ENCODE data around the gene ENTREP1.
"Not testable (repeated sequence)": the region's sequence is repeated elsewhere in the genome, so short reads cannot be mapped to it uniquely, and the experiment has no call there.

Gene ENTREP1, protein sequence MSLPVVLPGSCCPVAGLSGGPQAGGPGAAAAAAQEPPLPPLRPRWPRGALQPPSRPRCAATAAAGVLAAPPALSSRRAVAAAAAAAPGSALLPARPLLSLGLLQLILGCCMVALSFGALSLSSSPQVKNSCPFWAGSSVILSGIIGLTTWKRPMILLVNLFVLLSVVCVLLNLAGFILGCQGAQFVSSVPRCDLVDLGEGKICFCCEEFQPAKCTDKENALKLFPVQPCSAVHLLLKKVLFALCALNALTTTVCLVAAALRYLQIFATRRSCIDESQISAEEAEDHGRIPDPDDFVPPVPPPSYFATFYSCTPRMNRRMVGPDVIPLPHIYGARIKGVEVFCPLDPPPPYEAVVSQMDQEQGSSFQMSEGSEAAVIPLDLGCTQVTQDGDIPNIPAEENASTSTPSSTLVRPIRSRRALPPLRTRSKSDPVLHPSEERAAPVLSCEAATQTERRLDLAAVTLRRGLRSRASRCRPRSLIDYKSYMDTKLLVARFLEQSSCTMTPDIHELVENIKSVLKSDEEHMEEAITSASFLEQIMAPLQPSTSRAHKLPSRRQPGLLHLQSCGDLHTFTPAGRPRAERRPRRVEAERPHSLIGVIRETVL

DNA sequence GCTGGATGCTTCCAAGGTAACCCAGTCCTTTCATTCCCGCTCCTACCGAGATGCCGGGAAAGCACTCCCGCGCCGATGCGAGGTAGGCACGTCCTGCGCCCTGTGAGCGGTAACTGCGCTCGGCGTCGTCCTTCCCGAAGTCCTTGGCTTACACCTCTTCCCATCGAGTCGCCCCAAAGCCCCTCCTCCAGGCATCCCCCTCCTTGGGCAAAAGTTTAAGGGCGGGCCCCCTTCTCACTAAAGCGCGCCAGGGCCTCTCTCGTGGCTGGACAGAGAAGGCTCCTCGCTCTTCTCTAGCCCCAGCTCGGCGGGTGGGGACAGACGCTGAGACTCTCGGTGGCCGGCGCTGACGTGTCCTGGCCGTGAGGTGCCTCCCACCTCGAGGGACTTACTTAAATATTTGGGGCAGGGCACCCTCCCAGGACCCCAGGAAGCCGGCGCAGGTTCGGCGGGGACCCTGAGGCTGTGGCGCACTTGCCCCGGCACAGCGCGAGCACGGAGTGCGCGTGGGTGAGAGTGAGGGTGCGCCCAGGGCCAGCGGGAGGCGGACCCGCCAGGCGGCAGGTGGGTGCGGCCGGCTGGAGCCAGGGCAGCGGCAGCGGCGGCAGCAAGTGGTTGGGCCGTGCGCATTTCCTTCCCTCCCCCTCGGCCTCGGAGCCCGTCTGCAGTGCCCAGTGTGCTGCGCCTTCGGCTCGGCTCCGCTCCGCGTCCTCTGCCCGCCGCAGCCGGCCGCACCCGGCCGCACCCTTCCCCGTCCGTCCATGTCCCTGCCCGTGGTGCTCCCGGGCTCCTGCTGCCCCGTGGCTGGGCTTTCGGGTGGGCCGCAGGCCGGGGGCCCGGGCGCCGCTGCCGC, at the start of gene ENTREP1:
Gene ENTREP1 (plus strand): TSS at position 667 of the 853 bp plus-strand sequence. CDS start 95 bp downstream, at position 762.
- peak; percentile 21 for DNase-seq

DNA sequence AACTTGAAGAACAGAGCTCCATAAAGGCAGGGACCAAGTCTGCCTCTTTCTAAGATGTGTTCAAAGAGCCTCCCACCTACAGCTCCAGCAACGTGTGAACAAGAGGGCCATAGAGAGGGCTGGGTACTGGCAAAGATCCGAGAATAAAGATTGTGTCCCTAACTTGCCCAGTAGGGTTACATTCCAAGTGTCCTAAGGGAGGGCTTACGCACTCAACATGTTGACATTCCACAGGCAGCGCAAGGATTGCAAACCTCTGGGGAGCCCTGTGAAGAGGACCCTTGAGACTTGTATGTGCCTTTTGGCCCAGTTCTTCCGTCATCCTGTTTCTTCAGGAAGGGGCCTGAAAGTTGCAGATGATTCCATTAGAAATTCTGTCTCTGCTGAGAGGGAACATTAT, 48.2 kb upstream of the ENTREP1 start:
- DNase-seq, result no peak

DNA sequence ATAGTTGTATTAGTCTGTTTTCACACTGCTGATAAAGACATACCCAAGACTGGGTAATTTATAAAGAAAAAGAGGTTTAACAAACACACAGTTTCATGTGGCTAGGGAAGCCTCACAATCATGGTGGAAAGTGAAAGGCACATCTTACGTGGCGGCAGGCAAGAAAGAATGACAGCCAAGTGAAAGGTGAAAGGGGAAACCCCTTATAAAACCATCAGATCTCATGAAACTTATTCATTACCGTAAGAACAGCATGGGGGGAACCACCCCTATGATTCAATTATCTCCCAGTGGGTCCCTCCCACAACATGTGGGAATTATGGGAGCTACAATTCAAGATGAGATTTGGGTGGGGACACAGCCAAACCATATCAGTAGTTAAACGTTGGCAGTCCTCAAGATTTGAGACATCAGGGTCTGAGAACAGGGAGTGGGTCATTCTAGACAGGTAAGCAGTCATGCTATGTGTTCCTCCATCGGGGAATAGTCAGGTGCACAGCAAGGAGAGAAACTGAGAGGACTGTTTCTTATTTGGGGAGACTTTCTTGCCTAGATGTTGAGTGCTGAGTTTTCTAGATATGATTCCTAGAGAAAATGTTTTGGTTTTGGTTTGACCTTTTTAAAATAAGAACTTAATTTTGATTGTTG, 45.8 kb upstream of the ENTREP1 start:
- DNase-seq, result no peak

DNA sequence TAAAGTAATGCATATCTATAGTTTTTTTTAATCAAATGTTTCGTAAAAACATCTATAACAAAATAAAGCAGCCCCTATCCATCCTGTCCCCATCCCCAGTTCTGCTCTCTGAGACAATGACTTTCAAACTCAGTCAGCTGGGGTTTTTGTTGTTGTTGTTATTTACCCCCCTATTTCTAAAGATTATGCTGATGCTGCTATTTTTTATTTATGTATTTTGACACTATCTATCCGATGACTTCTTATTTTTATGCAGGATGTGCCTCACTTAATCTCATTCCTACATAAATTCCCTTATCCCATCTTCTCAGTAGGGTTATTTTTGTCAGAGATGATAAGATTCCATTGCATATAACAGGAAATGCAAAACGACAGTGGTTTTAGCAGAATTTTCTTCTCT, 45.3 kb upstream of the ENTREP1 start:
- no peak for DNase-seq

DNA sequence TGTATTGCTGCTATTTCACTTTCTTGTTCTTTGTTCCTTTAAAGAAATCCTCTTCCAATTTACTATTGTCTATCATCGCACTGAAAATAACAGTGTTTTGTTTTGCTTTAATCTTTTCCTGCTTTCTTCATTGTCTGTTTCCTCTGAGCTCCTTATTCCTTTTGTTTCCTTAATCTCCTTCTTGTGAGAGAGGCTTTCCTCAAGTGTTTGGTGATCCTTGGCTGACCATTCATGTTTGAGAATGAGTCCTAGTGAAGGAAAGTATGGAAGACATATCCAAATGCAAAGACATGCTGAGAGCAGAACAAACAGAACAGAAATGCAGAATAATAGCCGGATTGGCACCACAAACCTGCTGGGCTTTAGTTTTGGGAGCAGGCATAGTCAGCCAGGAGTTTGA, 42.0 kb upstream of the ENTREP1 start:
- no peak for DNase-seq

DNA sequence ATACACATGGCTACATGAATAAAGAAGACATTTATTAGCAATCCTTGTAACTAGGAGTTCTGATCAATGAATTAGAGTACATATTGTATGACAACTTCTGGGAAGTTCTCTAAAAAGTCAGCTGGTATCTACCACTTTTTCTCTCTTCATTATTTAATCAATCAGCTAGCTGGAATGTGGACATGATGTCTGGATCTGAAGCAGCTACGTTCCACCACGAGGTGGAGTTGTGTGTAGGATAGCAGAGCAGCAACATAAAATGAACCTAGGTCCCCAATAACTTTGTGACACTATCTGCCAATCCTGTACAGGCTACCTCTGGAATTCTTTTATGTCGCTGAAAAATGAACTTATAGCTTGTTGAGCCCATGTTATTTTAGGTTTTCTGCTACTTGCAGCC, 32.9 kb upstream of the ENTREP1 start:
- DNase-seq, result no peak

DNA sequence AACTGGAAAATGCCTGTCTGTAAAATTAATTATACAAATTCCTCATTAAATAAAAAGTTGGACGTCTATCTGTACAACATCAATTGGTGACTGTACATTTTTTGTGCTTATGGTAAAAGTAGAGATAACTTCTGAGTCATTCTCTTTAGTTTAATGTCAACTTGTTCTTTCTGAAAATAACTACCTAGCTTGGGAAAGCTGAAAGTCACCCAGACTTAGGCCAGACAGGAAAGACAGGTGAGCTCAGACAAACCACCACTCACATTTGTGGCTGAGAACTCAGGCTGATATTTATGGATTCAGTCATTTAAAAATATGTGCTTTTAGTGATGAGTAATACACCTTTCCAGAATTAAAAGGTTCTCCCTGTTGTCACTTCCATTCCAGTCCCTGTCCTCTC, 31.9 kb upstream of the ENTREP1 start:
- no peak for DNase-seq

DNA sequence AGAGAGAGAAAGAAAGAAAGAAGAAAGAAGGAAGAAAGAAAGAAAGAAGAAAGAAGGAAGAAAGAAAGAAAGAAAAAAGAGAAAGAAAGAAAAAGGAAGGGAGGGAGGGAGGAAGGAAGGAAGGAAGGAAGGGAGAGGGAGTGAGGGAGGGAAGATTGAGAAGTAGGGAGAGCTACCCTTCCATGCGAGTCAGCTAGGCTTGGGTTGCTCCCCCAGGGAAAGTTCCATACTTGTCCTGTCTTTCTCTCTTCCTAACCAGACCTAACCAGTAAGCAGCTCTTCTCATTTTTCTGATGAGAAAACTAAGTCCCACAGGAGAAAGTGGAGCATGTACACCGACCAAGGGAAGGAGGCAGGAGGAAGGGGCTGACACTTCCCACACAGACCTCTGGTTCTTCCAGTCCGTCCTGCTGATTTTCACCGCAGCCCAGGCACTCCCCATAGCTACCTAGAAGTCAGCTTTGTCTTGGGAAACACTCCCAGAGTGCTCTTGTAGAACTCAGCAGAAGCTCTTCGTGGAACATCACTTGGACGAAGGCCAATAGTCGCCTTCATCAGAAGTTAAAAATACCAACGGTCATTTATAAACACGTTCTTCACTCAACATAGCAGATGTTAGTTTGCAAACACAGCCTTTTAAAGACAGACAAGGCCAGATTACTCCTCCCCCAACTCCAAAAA, 29.0 kb upstream of the ENTREP1 start:
- DNase-seq, result no peak

DNA sequence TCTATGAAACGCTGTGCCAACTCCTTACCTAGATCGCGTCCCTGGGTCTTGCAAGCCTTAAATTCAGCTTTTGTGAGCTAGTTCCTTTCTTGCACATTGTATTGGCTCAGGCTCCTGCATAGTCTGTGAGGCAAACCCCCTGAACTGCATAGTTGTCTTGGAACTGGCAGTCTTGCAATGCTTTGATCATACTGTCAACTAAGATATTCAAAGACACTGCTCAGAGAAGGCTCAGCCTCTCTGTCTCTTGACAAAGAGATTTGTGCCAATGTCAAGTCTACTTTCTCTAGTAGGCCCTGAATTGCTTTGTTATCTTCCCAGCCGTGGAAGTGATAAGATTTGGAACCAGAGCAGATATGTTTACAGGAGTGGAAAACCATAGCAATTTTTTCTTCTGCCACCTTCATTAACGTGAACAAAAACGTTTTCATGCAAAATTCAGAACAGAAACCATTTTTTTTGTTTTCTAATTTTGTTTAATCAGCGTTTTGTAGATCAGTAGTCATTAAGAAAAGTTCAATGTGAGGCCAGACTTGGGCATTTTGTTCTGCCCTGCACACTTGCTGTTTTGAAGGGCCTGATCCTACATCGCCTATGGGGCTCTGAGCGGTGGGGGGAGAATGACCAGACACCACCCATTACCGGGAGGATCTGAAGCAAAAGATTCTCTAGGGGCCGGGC, 27.6 kb upstream of the ENTREP1 start:
- DNase-seq, result no peak

DNA sequence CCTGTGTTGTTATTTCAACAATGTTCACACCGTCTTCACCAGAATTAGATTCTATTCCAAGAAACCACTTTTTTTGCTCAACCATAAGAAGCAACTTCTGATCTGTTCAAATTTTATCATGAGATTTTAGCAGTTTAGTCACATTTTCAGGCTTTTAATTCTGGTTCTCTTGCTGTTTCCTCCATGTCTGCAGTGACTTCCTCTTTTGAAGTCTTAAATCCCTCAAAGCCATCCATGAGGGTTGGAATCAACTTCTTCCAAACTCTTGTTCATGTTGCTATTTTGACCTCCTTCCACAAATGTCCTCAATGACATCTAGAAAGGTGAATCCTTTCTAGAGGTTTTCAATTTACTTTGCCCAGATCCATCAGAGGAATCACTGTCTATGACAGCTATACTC, 25.7 kb upstream of the ENTREP1 start:
- no peak for DNase-seq

DNA sequence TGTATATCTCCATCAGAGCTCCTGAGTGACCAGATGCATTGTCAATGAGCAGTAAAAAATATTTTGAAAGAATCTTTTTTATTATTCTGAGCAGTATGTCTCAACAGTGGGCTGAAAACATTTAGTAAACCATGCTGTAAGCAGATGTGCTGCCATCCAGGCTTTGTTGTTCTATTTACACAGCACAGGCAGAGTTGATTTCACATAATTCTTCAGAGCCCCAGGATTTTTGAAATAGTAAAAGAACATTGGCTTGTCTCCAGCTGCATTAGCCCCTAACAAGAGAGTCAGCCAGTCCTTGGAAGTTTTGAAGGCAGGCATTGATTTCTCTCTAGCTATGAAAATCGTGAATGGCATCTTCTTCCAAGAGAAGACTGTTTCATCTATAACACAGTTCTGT, 25.2 kb upstream of the ENTREP1 start:
- no peak for DNase-seq

DNA sequence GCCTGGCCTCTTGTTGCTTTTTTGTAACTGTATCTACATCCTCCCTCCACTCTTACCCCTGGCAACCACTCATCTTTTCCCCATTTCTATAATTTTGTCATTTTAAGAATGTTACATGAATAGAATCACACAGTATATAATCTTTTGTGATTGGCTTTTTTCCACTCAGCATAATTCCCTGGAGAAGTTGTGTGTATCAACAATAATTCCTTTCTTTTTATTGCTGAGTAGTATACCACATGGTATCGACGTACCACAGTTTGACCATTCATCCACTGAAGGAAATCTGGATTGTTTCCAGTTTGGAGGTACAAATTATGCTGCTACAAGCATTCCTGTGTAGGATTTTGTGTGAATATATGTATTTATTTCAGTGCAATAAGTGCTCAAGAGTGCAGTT, 21.7 kb upstream of the ENTREP1 start:
- DNase-seq, result no peak

DNA sequence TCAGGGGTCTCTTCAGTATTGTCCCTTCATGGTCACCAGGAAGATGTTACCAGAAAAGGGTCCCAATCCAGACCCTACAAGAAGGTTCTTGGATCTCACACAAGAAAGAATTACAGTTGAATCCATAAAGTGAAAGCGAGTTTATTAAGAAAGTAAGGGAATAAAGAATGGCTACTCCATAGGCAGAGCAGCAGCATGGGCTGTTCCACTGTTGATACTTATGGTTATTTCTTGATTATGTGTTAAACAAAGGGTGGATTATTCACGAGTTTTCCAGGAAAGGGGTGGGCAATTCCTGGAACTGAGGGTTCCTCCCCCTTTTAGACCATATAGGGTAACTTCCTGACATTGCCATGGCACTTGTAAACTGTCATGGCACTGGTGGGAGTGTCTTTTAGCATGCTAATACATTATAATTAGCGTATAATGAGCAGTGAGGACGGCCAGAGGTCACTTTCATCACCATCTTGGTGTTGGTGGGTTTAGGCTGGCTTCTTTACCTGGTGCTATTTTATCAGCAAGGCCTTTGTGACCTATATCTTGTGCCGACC, 18.0 kb upstream of the ENTREP1 start:
- not testable (repeated sequence) for DNase-seq

DNA sequence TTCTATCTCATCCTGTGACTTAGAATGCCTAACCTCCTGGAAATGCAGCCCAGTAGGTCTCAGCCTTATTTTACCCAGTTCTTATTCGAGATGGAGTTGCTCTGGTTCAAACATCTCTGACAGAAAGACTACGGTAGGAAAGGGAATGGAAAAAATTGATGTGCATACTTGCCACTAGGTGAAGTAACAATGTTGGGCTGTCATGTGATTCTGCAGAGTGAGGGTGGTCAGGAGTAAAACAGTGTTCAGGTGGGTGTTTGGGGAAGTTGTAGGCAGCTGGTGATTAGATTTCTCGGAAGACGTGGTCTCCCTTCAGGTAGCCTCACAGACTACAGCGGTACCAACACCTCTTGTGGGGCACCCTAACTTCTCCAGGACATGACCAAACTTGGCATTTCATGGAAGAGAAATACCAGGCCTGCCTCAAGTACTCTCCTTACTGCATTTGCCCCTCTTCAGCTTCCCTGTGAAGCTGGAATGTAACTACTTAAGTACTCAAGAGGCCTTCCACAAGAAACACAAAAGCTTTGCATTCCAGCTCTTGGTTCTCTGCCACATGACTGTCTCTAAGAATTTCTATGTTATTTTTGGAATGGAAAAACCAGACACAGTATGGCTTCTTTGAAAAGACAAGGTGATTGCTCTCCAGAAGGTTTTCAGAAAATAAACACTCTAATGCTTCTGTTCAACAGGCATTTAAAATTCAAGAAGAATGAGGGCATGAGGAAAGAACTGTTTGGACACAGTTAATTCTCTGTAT, 17.4 kb upstream of the ENTREP1 start:
- DNase-seq, result no peak

DNA sequence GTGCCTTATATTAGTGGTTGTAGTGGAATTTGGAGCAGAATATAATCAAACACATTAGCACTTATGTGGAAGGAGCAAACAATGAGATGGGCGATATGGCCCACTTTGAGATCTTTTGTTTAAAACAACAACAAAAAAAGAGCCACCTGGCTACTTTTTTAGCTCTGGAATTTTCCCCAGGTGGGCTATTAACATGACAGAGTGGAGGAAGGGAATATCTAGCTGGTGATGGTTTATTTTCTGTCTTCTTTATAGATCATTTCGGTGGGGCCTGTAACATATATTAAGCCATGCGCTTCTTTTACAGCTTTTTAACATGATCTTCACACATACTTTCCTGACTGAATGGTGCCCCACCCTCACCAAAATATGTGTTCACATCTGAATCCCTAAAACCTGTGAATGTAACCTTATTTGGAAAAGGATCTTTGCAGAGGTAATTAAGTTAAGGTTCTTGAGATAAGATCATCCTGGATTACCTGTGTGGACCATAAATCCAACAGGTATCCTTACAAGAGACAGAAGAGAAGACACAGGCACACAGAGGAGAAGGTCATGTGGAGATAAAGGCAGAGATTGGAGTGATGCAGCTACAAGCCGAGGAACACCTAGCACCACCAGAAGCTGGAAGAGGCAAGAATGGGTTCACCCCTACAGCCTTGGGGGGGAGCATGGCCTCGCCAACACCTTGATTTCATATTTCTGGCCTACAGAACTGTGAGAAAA, 16.6 kb upstream of the ENTREP1 start:
- DNase-seq, result no peak

DNA sequence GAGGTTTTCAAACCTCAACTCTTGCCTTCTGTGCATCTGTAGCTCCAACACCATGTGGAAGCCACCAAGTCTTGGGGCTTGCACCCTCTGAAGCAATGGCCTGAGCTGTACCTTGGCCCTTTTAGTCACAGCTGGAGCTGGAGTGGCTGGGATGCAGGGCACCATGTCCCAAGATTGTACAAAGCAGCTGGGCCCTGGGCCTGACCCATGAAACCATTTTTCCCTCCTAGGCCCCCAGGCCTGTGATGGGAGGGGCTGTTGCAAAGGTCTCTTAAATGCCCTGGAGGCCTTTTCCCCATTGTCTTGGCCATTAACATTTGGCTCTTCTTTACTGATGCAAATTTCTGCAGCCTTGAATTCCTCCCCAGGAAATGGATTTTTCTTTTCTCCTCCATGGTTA, 11.8 kb upstream of the ENTREP1 start:
- DNase-seq, result no peak

DNA sequence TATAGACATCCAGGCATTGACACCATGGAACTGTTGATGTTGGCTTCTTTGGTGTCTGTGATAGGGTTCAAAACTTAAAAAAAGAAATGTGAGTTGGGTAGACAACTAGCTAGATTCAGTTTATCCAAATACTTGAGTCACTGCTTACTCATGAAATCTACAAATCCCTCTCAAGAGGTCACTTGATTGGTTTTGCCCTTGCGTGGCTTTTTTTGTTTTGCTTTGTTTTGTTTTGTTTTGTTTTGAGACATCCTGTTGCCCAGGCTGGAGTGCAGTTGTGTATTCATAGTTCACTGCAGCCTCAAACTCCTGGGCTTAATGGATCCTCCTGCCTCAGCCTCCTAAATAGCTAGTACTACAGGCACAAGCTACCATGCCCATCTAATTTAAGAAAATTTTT, 10.5 kb upstream of the ENTREP1 start:
- DNase-seq, result no peak

DNA sequence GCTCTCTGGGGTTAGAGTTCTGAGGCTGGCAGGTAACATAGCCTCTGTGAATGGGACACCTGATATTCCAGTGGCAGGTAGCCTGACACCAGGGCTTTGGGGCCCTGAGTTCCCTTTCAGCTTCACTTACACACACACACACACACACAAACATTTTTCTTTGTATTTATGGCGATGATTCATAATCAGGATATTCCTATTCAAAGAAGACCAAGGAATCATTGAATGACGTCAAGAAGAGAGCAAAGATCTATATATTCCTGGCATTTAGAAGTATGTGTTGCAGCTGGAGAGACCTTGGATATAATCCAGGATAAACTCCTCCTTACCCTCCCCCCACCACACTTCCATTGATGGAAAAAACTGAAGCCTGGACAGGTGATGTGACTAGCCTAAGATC, 7.9 kb upstream of the ENTREP1 start:
- no peak for DNase-seq

DNA sequence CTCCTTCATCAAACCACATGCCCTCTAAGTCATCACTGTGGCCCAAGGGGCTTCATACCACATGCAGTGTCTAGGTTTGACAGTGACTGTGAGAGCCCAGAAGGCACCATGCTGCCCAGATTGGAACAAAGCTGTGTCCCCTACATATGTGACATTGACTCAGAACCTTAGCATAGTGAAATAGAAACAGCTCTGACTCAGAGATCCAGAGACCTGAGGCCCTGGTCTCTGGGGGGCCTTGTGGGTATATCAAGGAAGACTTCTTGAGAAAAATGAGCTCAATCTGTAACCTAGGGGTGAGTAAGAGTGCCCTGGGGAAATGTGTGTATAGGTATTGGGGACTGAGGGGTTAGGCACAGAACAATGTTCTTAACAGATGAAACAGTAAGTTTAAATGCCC, 7.1 kb upstream of the ENTREP1 start:
- no peak for DNase-seq

DNA sequence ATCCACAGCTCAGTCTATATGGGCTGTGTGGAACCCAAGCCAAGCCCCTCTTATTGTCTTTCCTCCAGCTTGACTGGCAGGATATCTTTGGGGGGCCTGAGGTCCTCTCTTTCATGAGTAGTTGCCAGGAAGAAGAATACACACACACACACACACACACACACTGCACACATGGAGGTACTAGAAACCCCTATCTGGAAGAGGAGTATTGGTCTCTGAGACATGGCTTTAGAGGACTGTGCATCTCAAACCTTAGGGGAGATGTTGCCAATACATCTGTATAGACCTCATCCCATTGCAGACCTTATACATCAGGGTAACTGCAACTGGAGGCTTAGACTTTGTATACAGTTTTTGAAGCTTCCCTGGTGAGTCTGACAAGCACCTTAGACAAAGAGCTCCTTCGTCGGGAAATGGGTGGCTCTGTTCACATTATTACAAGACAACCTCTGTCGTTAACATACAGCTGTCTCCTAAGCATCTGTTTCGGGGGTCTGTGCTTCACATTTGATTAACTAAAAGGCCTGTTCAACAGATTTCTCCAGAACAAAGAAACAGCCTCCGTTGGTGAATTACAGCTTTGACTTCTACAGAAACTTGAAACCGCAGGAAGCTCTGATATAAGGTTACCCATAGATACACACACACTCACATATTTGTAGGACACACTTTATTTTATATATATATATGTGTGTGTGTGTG, 5.5 kb upstream of the ENTREP1 start:
- DNase-seq, result no peak
